Right lobe of liver (tissue), 6 donors: ENCODE results near the gene AP1B1. TPM values are rescaled to one million over a fixed set of nuclear protein-coding genes. Genes with fewer than 3 reads are reported as not detected.

Experiments used
- ATAC-seq, 4 donors: fragments of 200-7000 bp; cut with Tn5 transposase; one replicate each; pipeline ENCODE4 v1.9.1; 2020; ENCODE audit warnings: mild to moderate bottlenecking in 4 of 4, moderate library complexity in 4 of 4
- DNase-seq, 3 donors: peaks; one replicate each; pipeline ENCODE4 v3.0.0-alpha.2; 2020
- H3K27ac ChIP-seq, 3 donors: fragments of 200-600 bp; one replicate each; pipeline ENCODE4 v1.8.0; 2022
- H3K27me3 ChIP-seq, 2 donors: fragments of 200-600 bp; one replicate each; pipeline ENCODE4 v1.8.0; 2022
- H3K36me3 ChIP-seq, 4 donors: fragments of 200-600 bp; sonication (generic) in 1 of 4; one replicate each; pipeline versions ENCODE4 v1.5.1 to v1.8.0; 2017 to 2022; ENCODE audit warnings: control low read depth in 1 of 4
- H3K4me1 ChIP-seq, 4 donors: fragments of 200-600 bp; sonication (generic) in 1 of 4; one replicate each; pipeline versions ENCODE4 v1.5.1 to v1.8.0; 2017 to 2022; ENCODE audit warnings: control low read depth in 1 of 4
- H3K4me3 ChIP-seq, 3 donors: fragments of 200-600 bp; one replicate each; pipeline ENCODE4 v1.8.0; 2022
- H3K9me3 ChIP-seq, 4 donors: fragments of 200-600 bp; sonication (generic) in 1 of 4; one replicate each; pipeline versions ENCODE4 v1.5.1 to v1.8.0; 2017 to 2022; ENCODE audit warnings: control low read depth in 1 of 4
- POLR2A ChIP-seq: fragments of 450-650 bp; IDR thresholded peaks from one replicate; pipeline ENCODE4 v1.6.1; 2017; ENCODE audit warnings: antibody characterized with exemption, mild to moderate bottlenecking
- WGBS: methylation state at CpG from one replicate; pipeline ENCODE4 v1.1.6; 2018; ENCODE audit warnings: low coverage, low lambda C conversion rate; ENCODE audit not compliant: insufficient coverage; ENCODE audit errors: missing lambda C conversion rate; 5-methylcytosine and 5-hydroxymethylcytosine counted together
- intact Hi-C, 2 donors: fragments of 100-400 bp; cut with DNase I; formaldehyde crosslinking; loops; one replicate each; pipeline versions ENCODE4 v1.11.2 to v1.14.1; 2022
- total RNA-seq, 6 experiments: library from RNA; depleted of rRNA in 2 of 6; stranded (reverse); fragments of >200 nt in 2 of 6; fragmentation: NEBNext Ultra II Directional in 3 of 6; extraction: Animal tissue kit (Norgen Biotek cat#: 25700) in 3 of 6; gene quantifications; one replicate each; pipeline versions ENCODE4 v1.1.0 to v1.2.4, GENCODE V29; 2016 to 2023
- TF ChIP-seq, protein P1 (sequence below), 4 donors: fragments of 200-600 bp in 3 of 4; fragments of 450-650 bp in 1 of 4; IDR thresholded peaks; one replicate each; pipeline versions ENCODE4 v1.5.1 to v1.8.0; 2016 to 2022; ENCODE audit warnings: antibody characterized with exemption in 4 of 4, mild to moderate bottlenecking in 2 of 4
- donor health status: DM: no; HTN: yes; CAD: no.
- donor health status: DM: no; HTN: no; CAD: no.
- donor health status: DM: no; HTN: no; CAD: no.
- donor health status: DM: no; HTN: yes; CAD: no.
- donor health status: DM: no; HTN: yes; CAD: no.

The AP1B1 gene
- total RNA-seq, 6 experiments from 2014 or later = 35.7 to 63.2 (median 44.4) TPM

DNA sequence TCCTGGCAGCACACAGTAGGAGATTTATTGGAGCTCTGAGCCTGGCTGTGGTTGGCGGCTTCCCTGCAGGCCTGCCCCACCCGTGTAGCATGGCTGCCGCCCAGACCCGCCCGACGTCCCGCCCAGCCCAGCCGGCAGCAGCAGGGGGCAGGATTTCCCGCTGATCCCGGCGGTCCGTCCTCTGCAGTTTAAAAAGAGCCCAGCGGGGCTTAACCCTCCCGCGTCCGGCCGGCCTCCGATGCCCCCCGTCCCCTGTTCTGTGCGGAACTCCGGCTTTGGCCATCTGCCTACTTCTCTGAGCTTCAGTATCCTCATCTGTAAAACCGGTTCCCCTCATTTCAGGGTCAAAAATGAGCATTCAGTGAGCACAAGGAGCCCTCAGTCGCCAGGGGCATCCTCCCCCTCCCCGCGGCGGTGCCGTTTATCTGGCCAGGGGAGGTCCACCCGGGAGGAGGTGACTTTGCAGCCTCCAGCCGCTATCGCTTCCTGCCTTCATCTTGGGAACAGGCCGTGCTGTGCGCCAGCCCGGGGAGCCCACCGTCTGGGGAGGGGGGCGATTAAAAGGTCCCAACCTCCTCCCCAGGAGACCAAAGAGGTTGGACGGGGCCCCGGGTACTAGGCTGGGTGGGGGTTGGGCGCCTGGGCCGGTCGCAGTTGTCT is 82.1 kb downstream of the AP1B1 start, which contains the start of gene GAS2L1:
TSS of gene GAS2L1 (plus strand) at position 476 of the 660 bp plus-strand sequence. CDS start 1,456 bp downstream, outside the sequence.
- TF ChIP-seq POLR2A = no peak
- TF ChIP-seq, protein P1, sequence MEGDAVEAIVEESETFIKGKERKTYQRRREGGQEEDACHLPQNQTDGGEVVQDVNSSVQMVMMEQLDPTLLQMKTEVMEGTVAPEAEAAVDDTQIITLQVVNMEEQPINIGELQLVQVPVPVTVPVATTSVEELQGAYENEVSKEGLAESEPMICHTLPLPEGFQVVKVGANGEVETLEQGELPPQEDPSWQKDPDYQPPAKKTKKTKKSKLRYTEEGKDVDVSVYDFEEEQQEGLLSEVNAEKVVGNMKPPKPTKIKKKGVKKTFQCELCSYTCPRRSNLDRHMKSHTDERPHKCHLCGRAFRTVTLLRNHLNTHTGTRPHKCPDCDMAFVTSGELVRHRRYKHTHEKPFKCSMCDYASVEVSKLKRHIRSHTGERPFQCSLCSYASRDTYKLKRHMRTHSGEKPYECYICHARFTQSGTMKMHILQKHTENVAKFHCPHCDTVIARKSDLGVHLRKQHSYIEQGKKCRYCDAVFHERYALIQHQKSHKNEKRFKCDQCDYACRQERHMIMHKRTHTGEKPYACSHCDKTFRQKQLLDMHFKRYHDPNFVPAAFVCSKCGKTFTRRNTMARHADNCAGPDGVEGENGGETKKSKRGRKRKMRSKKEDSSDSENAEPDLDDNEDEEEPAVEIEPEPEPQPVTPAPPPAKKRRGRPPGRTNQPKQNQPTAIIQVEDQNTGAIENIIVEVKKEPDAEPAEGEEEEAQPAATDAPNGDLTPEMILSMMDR (IDR thresholded peaks at IDR 0.05) = peak; percentile 73 to 79 (median 76)
- Histone ChIP-seq H3K36me3 (no peaks in the 10 kb centered on the region), H3K27me3 (no peaks in the 10 kb centered on the region), H3K27ac (peak within 1 kb of the TSS; percentile 50 to 81 (median 66)), H3K4me3 (peak within 1 kb of the TSS; percentile 87 to 94 (median 89)), H3K9me3 (no peaks in the 10 kb centered on the region), H3K4me1 (peaks cover 2 to 24% (median 10%) of the 10 kb centered on the region in 4 donors)
- intact Hi-C loops = loop anchor here in 1 of 2 donors (10.0 kb wide), 1 partner anchor 48 kb away; no protein-coding TSS in a partner anchor
- 0% methylated on average over 6 of the region's 40 CpGs for WGBS
- ATAC-seq = peak; percentile 67 to 74 (median 69)
- DNase-seq = peak; percentile 89

DNA sequence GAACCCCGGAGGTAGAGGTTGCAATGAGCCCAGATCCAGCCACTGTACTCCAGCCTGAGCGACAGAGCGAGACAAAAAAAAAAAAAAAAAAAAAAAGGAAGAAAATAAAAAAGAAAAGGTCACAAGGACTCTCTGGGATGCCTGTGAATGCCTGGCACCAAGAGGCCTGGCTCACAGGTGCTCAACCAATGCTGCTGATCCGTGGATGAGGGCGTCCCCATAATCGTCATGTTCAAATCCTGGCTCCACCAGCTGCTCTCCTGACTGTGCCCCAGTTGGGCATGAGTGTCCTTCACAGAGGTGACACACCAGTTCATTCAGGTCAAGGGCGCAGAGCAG is 82.6 kb downstream of the AP1B1 start:
- ATAC-seq (no peak), DNase-seq (no peak)
- intact Hi-C loops = loop anchor here in 1 of 2 donors (10.0 kb wide), 1 partner anchor 49 kb away; no protein-coding TSS in a partner anchor
- Histone ChIP-seq H3K4me1 (peaks cover 2 to 24% (median 10%) of the 10 kb centered on the region in 4 donors), H3K36me3 (peaks cover 0 to 3% (median 0%) of the 10 kb centered on the region in 4 donors), H3K4me3 (peak overlapping the region in 1 of 3 donors; percentile 87), H3K9me3 (no peaks in the 10 kb centered on the region), H3K27me3 (no peaks in the 10 kb centered on the region), H3K27ac (no peak overlapping the region)
- TF ChIP-seq, protein P1 (IDR thresholded peaks at IDR 0.05) = no peak
- no peak for TF ChIP-seq POLR2A
- 19% methylated on average over 2 of the region's 7 CpGs for WGBS

DNA sequence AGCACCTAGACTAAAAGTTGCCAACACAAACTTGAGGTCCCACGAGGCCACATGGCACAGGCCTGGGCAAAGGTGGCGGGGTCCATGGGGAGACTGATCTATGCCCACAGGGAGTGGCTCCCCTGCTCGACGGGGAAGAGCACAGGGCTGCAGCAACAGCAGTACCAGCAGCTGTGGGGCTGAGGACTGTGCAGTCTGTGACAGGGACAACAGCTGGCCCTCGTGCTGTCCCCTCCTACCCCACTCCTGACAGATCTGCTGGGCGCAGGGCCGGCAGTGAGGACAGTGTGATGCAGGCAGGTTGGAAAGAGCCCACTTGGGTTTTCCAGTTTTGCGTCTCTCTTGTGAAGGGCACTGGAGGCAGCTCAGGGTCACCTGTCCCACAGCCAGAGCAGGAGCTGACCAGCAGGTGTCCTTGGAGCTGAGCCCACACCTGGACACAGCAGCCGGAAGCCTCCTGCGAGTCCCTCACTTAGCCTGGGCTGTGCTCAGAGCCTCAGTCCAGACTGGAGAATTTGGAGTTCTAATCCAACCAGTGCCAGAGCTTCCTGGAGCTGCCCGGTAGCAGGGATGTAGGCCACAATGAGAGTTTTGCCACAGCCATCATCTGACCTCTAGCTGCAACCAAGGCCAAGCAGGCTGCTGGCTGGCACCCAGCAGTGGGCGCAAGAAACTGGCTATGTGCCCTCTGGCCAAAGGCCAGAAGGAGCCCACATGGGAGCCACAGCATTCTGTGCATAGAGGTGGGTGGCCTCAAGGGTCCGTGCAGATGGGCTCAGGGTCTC is 85.5 kb downstream of the AP1B1 start:
- H3K27ac ChIP-seq = peak overlapping the region in 2 of 3 donors; percentile 26 to 77
- H3K36me3 ChIP-seq = peaks cover 2 to 32% (median 18%) of the 10 kb centered on the region in 4 donors
- H3K9me3 ChIP-seq = no peaks in the 10 kb centered on the region
- H3K27me3 ChIP-seq = no peaks in the 10 kb centered on the region
- H3K4me1 ChIP-seq = peaks cover 0 to 20% (median 7%) of the 10 kb centered on the region in 4 donors
- no peak for TF ChIP-seq POLR2A
- TF ChIP-seq, protein P1 (IDR thresholded peaks at IDR 0.05) = peak in 2 of 4 donors; percentile 10 to 12
- peak; percentile 68 to 83 (median 81) for DNase-seq
- peak; percentile 37 to 58 (median 47) for ATAC-seq
- no peak overlapping the region for H3K4me3 ChIP-seq
- WGBS = 6% methylated on average over 3 of the region's 13 CpGs
- intact Hi-C loops = loop anchor here (5.0 to 10.0 kb wide), 2 partner anchors 52 to 54 kb away; no protein-coding TSS in a partner anchor

DNA sequence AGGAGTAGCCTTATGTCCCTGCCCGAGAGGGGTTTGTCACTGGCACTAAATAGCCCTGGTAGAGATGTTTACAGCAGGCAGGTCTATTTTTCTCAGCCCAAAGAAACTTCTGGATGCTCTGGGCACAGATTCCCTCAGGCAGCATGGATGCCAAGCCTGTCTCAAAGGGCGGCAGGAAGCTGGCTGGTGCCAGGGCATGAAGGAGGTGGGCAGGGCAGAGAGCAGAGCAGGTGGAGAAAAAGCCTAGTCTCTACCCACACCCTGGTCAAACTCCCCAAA is 86.0 kb downstream of the AP1B1 start:
- Histone ChIP-seq H3K4me3 (no peak overlapping the region), H3K36me3 (peaks cover 7 to 38% (median 22%) of the 10 kb centered on the region in 4 donors), H3K27me3 (no peaks in the 10 kb centered on the region), H3K9me3 (no peaks in the 10 kb centered on the region), H3K4me1 (peaks cover 0 to 20% (median 7%) of the 10 kb centered on the region in 4 donors), H3K27ac (peak overlapping the region in 2 of 3 donors; percentile 26 to 77)
- intact Hi-C loops = loop anchor here (5.0 to 10.0 kb wide), 2 partner anchors 52 to 55 kb away; no protein-coding TSS in a partner anchor
- peak in 1 of 3 donors; percentile 59 for DNase-seq
- 33% methylated on average over 1 of the region's 2 CpGs for WGBS
- TF ChIP-seq, protein P1 (IDR thresholded peaks at IDR 0.05) = no peak
- TF ChIP-seq POLR2A = no peak
- ATAC-seq = peak; percentile 1 to 35 (median 4)
